H1 (cell line): ENCODE measurements around the gene TAC4. TPM values are rescaled to one million over a fixed set of nuclear protein-coding genes. Genes with fewer than 3 reads are reported as not detected.

Source experiments
- CTCF ChIA-PET: fragments of 300-600 bp; sonication (Branson Sonifier 250); formaldehyde crosslinking; loops from one replicate; lab custom pipeline; 2021; ENCODE audit not compliant: partially characterized antibody; lab: Charles Lee
- POLR2A ChIA-PET: fragments of 300-600 bp; sonication (Branson Sonifier 250); formaldehyde crosslinking; loops from one replicate; lab custom pipeline; 2021; ENCODE audit warnings: inconsistent platforms; ENCODE audit not compliant: partially characterized antibody; lab: Charles Lee
- DNase-seq, 2 experiments: peaks; one replicate each; pipeline versions ENCODE4 v3.0.0 to v3.0.0-alpha.2; 2010 to 2022; ENCODE audit warnings: low spot score in 2 of 2, low read depth in 1 of 2, mixed read lengths in 1 of 2
- FAIRE-seq: peaks from 2 replicates; lab custom pipeline; 2011; peaks lifted over from hg19 to GRCh38; lab: Jason Lieb, UNC
- H2AFZ ChIP-seq: 2 replicates; pipeline ENCODE4 v1.8.1; 2012; ENCODE audit warnings: low read length, inconsistent platforms
- H2AK5ac ChIP-seq: 2 replicates; pipeline ENCODE4 v1.6.1; 2013; ENCODE audit warnings: low read depth, low read length
- H2BK120ac ChIP-seq: replicated peaks from 2 replicates; pipeline ENCODE3; 2013; ENCODE audit warnings: low read depth, low read length, inconsistent platforms
- H2BK12ac ChIP-seq: 2 replicates; pipeline ENCODE4 v1.6.1; 2013; ENCODE audit warnings: low read depth, low read length
- H2BK15ac ChIP-seq: 2 replicates; pipeline ENCODE4 v1.6.1; 2013; ENCODE audit warnings: low read length
- H2BK20ac ChIP-seq: 2 replicates; pipeline ENCODE4 v1.6.1; 2013; ENCODE audit warnings: low read length
- H2BK5ac ChIP-seq: 2 replicates; pipeline ENCODE4 v1.6.1; 2013; ENCODE audit warnings: low read depth, low read length
- H3K14ac ChIP-seq: 2 replicates; pipeline ENCODE4 v1.6.1; 2013; ENCODE audit warnings: inconsistent platforms; ENCODE audit not compliant: insufficient read length
- H3K18ac ChIP-seq: 2 replicates; pipeline ENCODE4 v1.6.1; 2013; ENCODE audit warnings: low read length; ENCODE audit errors: extremely low read depth
- H3K23ac ChIP-seq: 2 replicates; pipeline ENCODE4 v1.6.1; 2013; ENCODE audit warnings: inconsistent platforms; ENCODE audit not compliant: insufficient read length
- H3K23me2 ChIP-seq: 2 replicates; pipeline ENCODE4 v1.6.1; 2013; ENCODE audit warnings: low read depth, low read length
- H3K27ac ChIP-seq: 2 replicates; pipeline ENCODE4 v1.6.1; 2011; ENCODE audit warnings: low read depth, low read length, inconsistent platforms
- H3K27me3 ChIP-seq, 4 experiments: replicated peaks in 1 of 4; 1 replicate in 1 of 4; 2 replicates in 3 of 4; pipeline versions ENCODE4 v1.6.1 to v1.8.1; 2011 to 2013; ENCODE audit warnings: low read length in 3 of 4, mild to moderate bottlenecking in 3 of 4, inconsistent platforms in 2 of 4, mixed read lengths in 2 of 4, moderate library complexity in 1 of 4; ENCODE audit not compliant: control insufficient read depth in 3 of 4, insufficient read depth in 3 of 4; ENCODE audit errors: extremely low read depth in 1 of 4
- H3K36me3 ChIP-seq, 4 experiments: 2 replicates each; pipeline versions ENCODE4 v1.6.1 to v1.8.1; 2011 to 2013; ENCODE audit warnings: mild to moderate bottlenecking in 4 of 4, low read length in 3 of 4, moderate library complexity in 2 of 4, control low read depth in 1 of 4, inconsistent platforms in 1 of 4; ENCODE audit not compliant: insufficient read depth in 4 of 4, control insufficient read depth in 2 of 4
- H3K4ac ChIP-seq: replicated peaks from 2 replicates; pipeline ENCODE3; 2013; ENCODE audit warnings: low read length, low read depth, mixed read lengths, inconsistent platforms; ENCODE audit not compliant: insufficient read length
- H3K4me1 ChIP-seq, 4 experiments: replicated peaks in 1 of 4; 1 replicate in 1 of 4; 2 replicates in 3 of 4; pipeline versions ENCODE4 v1.6.1 to v1.8.1; 2011 to 2013; ENCODE audit warnings: low read length in 3 of 4, inconsistent platforms in 2 of 4, mixed read lengths in 1 of 4; ENCODE audit not compliant: insufficient read depth in 4 of 4, control insufficient read depth in 3 of 4
- H3K4me2 ChIP-seq, 2 experiments: 2 replicates each; pipeline versions ENCODE4 v1.6.1 to v1.8.1; 2011 to 2013; ENCODE audit warnings: low read depth in 2 of 2, low read length in 2 of 2, control low read depth in 1 of 2, inconsistent platforms in 1 of 2, mild to moderate bottlenecking in 1 of 2; ENCODE audit not compliant: insufficient read depth in 1 of 2
- H3K4me3 ChIP-seq, 4 experiments: fragments of 200-600, 300-600 bp in 1 of 4; sonication (generic), shearing (Covaris generic), sonication (Bioruptor Twin) in 1 of 4; 2 replicates each; pipeline versions ENCODE4 v1.5.1 to v1.8.1; 2011 to 2016; ENCODE audit warnings: low read length in 4 of 4, low read depth in 3 of 4, control low read depth in 2 of 4, inconsistent platforms in 2 of 4, mild to moderate bottlenecking in 2 of 4, mixed read lengths in 1 of 4, moderate library complexity in 1 of 4; ENCODE audit not compliant: insufficient read depth in 2 of 4; ENCODE audit errors: extremely low read depth in 1 of 4
- H3K56ac ChIP-seq: replicated peaks from 2 replicates; pipeline ENCODE3; 2013; ENCODE audit warnings: low read depth, mild to moderate bottlenecking, mixed read lengths, low read length, inconsistent platforms; ENCODE audit not compliant: insufficient read length
- H3K79me1 ChIP-seq: 2 replicates; pipeline ENCODE4 v1.6.1; 2013; ENCODE audit warnings: low read depth, low read length, control low read depth
- H3K79me2 ChIP-seq, 2 experiments: 2 replicates each; pipeline versions ENCODE4 v1.6.1 to v1.8.1; 2012 to 2013; ENCODE audit warnings: low read length in 2 of 2, mild to moderate bottlenecking in 2 of 2, inconsistent platforms in 1 of 2; ENCODE audit not compliant: insufficient read depth in 2 of 2, control insufficient read depth in 1 of 2
- H3K9ac ChIP-seq, 4 experiments: replicated peaks in 1 of 4; 1 replicate in 1 of 4; 2 replicates in 3 of 4; pipeline versions ENCODE4 v1.6.1 to v1.8.1; 2011 to 2013; ENCODE audit warnings: low read depth in 3 of 4, low read length in 3 of 4, control low read depth in 2 of 4, mild to moderate bottlenecking in 2 of 4, moderate library complexity in 2 of 4, inconsistent platforms in 1 of 4; ENCODE audit errors: extremely low read depth in 1 of 4
- H3K9me3 ChIP-seq, 2 experiments: 2 replicates each; pipeline versions ENCODE4 v1.6.1 to v1.8.1; 2012 to 2013; ENCODE audit warnings: mild to moderate bottlenecking in 2 of 2, moderate library complexity in 2 of 2, control low read depth in 1 of 2, inconsistent platforms in 1 of 2, low read depth in 1 of 2, low read length in 1 of 2, mixed read lengths in 1 of 2; ENCODE audit not compliant: insufficient read depth in 2 of 2
- H4K20me1 ChIP-seq, 2 experiments: replicated peaks in 1 of 2; 2 replicates each; pipeline versions ENCODE3 to v1.8.1; 2011 to 2013; ENCODE audit warnings: inconsistent platforms in 2 of 2, low read length in 2 of 2, mild to moderate bottlenecking in 1 of 2; ENCODE audit not compliant: insufficient read depth in 2 of 2, control insufficient read depth in 1 of 2
- H4K5ac ChIP-seq: 2 replicates; pipeline ENCODE4 v1.6.1; 2013; ENCODE audit warnings: low read length, low read depth, mixed read lengths, inconsistent platforms; ENCODE audit not compliant: insufficient read length
- H4K8ac ChIP-seq: 2 replicates; pipeline ENCODE4 v1.8.0; 2013; ENCODE audit warnings: mild to moderate bottlenecking, moderate library complexity, low read length, inconsistent platforms; ENCODE audit not compliant: insufficient read depth; ENCODE audit errors: extremely low read depth
- H4K91ac ChIP-seq: replicated peaks from 2 replicates; pipeline ENCODE3; 2013; ENCODE audit warnings: low read length, mixed read lengths, inconsistent platforms; ENCODE audit not compliant: insufficient read length
- BCL11A ChIP-seq, 2 experiments: IDR thresholded peaks; one replicate each; pipeline ENCODE4 v1.6.1; 2011; ENCODE audit warnings: low read depth in 2 of 2, low read length in 2 of 2, mild to moderate bottlenecking in 2 of 2
- BRCA1 ChIP-seq: IDR thresholded peaks from 2 replicates; pipeline ENCODE4 v1.6.1; 2012; ENCODE audit warnings: low read depth, low read length, improper control_type of control experiment
- EZH2 ChIP-seq: fragments of 200-600 bp; sonication (generic); IDR thresholded peaks from 2 replicates; pipeline ENCODE4 v1.7.1; 2012; ENCODE audit warnings: low read depth, mild to moderate bottlenecking, moderate library complexity, low read length, inconsistent platforms; ENCODE audit not compliant: severe bottlenecking
- FOSL1 ChIP-seq: IDR thresholded peaks from 2 replicates; pipeline ENCODE4 v1.6.1; 2011; ENCODE audit warnings: mild to moderate bottlenecking, low read depth, low read length, moderate library complexity; ENCODE audit not compliant: insufficient read depth
- HDAC6 ChIP-seq: IDR thresholded peaks from one replicate; pipeline ENCODE4 v1.7.1; 2012; ENCODE audit warnings: low read depth, mild to moderate bottlenecking, inconsistent platforms, low read length, moderate library complexity
- JUND ChIP-seq: IDR thresholded peaks from 2 replicates; pipeline ENCODE4 v1.6.1; 2011; ENCODE audit warnings: mild to moderate bottlenecking, improper control_type of control experiment, low read length
- MAFK ChIP-seq: IDR thresholded peaks from 2 replicates; pipeline ENCODE4 v1.6.1; 2012; ENCODE audit warnings: low read depth, mild to moderate bottlenecking, improper control_type of control experiment, low read length
- PHF8 ChIP-seq: fragments of 200-600 bp; sonication (generic); conservative IDR thresholded peaks from 2 replicates; pipeline ENCODE4 v1.7.1; 2012; ENCODE audit warnings: low read depth, mild to moderate bottlenecking, inconsistent platforms, low read length, moderate library complexity
- SRF ChIP-seq: IDR thresholded peaks from 2 replicates; pipeline ENCODE4 v1.6.1; 2011; ENCODE audit warnings: mild to moderate bottlenecking, low read depth, low read length, moderate library complexity
- WGBS, 2 experiments: shearing (Covaris generic) in 1 of 2; methylation state at CpG; one replicate each; pipeline versions ENCODE4 v1.1.6 to v1.1.7; 2013 to 2015; ENCODE audit warnings: low lambda C conversion rate in 2 of 2, mixed read lengths in 2 of 2, inconsistent platforms in 1 of 2, low coverage in 1 of 2, missing lambda C conversion rate in 1 of 2; ENCODE audit not compliant: insufficient replicate concordance in 2 of 2, insufficient coverage in 1 of 2, insufficient read length in 1 of 2; ENCODE audit errors: extremely low coverage in 1 of 2, missing lambda C conversion rate in 1 of 2; 5-methylcytosine and 5-hydroxymethylcytosine counted together
- polyA plus RNA-seq, 7 experiments: library from polyadenylated mRNA; depleted of rRNA in 3 of 7; stranded (reverse) in 5 of 7; unstranded in 2 of 7; fragments of >200 nt in 5 of 7; fragments of 200-250 nt in 2 of 7; gene quantifications; 1 replicate in 5 of 7; 2 replicates in 1 of 7; 4 replicates in 1 of 7; pipeline versions ENCODE4 v1.2.1 to v1.2.3, GENCODE V29; 2011 to 2013; ENCODE audit warnings: missing spikeins in 2 of 7, mixed read lengths in 2 of 7
- total RNA-seq: library from RNA; stranded (reverse); fragmentation: NEBNext Ultra II Directional; extraction: Animal tissue kit (Norgen Biotek cat#: 25700); gene quantifications from 2 replicates; pipeline ENCODE4 v1.2.1, GENCODE V29; 2021

TAC4 gene
- total and polyA plus RNA-seq, 2 of the 8 experiments (the other 6 are each of a cell fraction or from before 2014, with no cell fraction given): 0.15 TPM; not detected in 1

GRCh38 chr17:49889500-49889899 is 41.6 kb upstream of the TAC4 start:
- Histone ChIP-seq H2BK12ac (no peak overlapping the region; the same call in 1 of the 2 replicates), H3K79me2 (no peaks in the 10 kb centered on the region), H4K91ac (no peak overlapping the region), H3K9ac (no peak overlapping the region), H3K4me2 (no peak overlapping the region), H4K8ac (no peak overlapping the region), H4K5ac (no peak overlapping the region), H3K79me1 (no peaks in the 10 kb centered on the region), H2BK120ac (no peak overlapping the region), H3K27ac (no peak overlapping the region), H2BK5ac (no peak overlapping the region), H3K56ac (no peak overlapping the region), H3K4me3 (no peak overlapping the region), H3K18ac (no peak overlapping the region), H2BK15ac (no peak overlapping the region; the same call in 1 of the 2 replicates), H2AFZ (no peak overlapping the region), H2BK20ac (no peak overlapping the region), H3K4ac (no peak overlapping the region), H3K4me1 (peaks cover 4 to 16% (median 13%) of the 10 kb centered on the region in 4 experiments), H3K23ac (no peak overlapping the region), H2AK5ac (no peak overlapping the region), H3K36me3 (no peaks in the 10 kb centered on the region), H3K14ac (no peak overlapping the region), H3K27me3 (peaks cover 3 to 29% (median 24%) of the 10 kb centered on the region in 4 experiments), H4K20me1 (no peaks in the 10 kb centered on the region), H3K23me2 (no peaks in the 10 kb centered on the region; the same call in 1 of the 2 replicates), H3K9me3 (no peaks in the 10 kb centered on the region)
- FAIRE-seq: no peak
- no peak for DNase-seq
- 84% methylated on average over 12 of the region's 12 CpGs; no CpG with 5 or more reads in 1 of the 2 experiments for WGBS, 2 experiments
- ChIA-PET POLR2A (interaction anchor here (1.4 to 2.2 kb wide), 3 partner anchors 9 to 96 kb away, joined by 3 to 9 read pairs (median 5); no protein-coding TSS in a partner anchor), CTCF (interaction anchor here (0.6 to 10.0 kb wide), 18 partner anchors 9 to 107 kb away, joined by 3 to 109 read pairs (median 5); partner anchors contain the start of gene DLX3)
- no peak for TF ChIP-seq SRF
- no peak for TF ChIP-seq EZH2
- TF ChIP-seq BCL11A (IDR thresholded peaks at IDR 0.05; ENCODE audit: low read depth in 2 of 2, low read length in 2 of 2): no peak
- TF ChIP-seq BRCA1: no peak
- TF ChIP-seq HDAC6: no peak
- TF ChIP-seq FOSL1: no peak
- TF ChIP-seq PHF8: no peak
- no peak for TF ChIP-seq MAFK
- no peak for TF ChIP-seq JUND
